Transverse colon (tissue), 3 donors: ENCODE data around the gene KCNQ2.

Source experiments
- CTCF ChIP-seq, 5 experiments: fragments of 200-600 bp in 3 of 5; fragments of 450-650 bp in 2 of 5; sonication (generic) in 3 of 5; IDR thresholded peaks; 1 replicate in 2 of 5; 2 replicates in 3 of 5; pipeline ENCODE4 v1.5.1; 2016 to 2017; ENCODE audit warnings: antibody characterized with exemption in 5 of 5, inconsistent platforms in 3 of 5, mild to moderate bottlenecking in 2 of 5, moderate library complexity in 1 of 5
- EP300 ChIP-seq: sonication (generic); formaldehyde crosslinking; IDR thresholded peaks from one replicate; pipeline ENCODE4 v1.6.1; 2017; ENCODE audit warnings: antibody characterized with exemption, low read depth
- POLR2A ChIP-seq: fragments of 450-650 bp; IDR thresholded peaks from one replicate; pipeline ENCODE4 v1.6.1; 2016; ENCODE audit warnings: antibody characterized with exemption, mild to moderate bottlenecking, moderate library complexity

DNA sequence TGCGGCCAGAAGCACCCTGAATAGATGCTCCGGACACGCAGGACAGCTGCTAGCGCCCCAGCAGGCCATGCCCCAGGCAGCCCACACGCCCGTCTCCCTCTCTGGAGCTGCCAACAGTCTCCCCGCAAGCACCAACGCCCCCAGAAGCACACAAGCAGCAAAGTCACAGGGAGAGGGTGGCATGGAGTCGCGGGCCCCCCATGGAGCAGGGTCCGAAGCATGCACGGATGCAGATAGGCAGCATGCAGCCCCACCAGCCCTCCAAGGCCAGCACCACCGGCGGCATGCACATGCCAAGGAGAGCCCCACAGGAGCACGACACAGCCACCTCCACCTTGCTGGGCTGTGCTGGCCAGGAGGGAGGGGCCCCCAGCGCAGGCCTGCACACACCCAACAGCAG, 53.8 kb downstream of the KCNQ2 start:
- TF ChIP-seq POLR2A, result no peak
- TF ChIP-seq EP300, result no peak
- TF ChIP-seq CTCF (IDR thresholded peaks at IDR 0.05), result no peak
